AG10803 (cell line): ENCODE data around the gene RSAD2.

ENCODE experiments used
- DNase-seq: peaks from one replicate; pipeline ENCODE4 v3.0.0; 2010; ENCODE audit warnings: low read depth
- H3K4me3 ChIP-seq: 2 replicates; pipeline ENCODE4 v1.5.1; 2011; ENCODE audit warnings: mild to moderate bottlenecking, low read length, control low read depth
- TF ChIP-seq, protein P1 (sequence below): conservative IDR thresholded peaks from 2 replicates; pipeline ENCODE4 v1.5.1; 2011; ENCODE audit warnings: mild to moderate bottlenecking, low read length, control low read depth, inconsistent platforms

The RSAD2 gene

GRCh38 chr2:6838673-6839319, 38.8 kb upstream of the RSAD2 start:
- TF ChIP-seq, protein P1, sequence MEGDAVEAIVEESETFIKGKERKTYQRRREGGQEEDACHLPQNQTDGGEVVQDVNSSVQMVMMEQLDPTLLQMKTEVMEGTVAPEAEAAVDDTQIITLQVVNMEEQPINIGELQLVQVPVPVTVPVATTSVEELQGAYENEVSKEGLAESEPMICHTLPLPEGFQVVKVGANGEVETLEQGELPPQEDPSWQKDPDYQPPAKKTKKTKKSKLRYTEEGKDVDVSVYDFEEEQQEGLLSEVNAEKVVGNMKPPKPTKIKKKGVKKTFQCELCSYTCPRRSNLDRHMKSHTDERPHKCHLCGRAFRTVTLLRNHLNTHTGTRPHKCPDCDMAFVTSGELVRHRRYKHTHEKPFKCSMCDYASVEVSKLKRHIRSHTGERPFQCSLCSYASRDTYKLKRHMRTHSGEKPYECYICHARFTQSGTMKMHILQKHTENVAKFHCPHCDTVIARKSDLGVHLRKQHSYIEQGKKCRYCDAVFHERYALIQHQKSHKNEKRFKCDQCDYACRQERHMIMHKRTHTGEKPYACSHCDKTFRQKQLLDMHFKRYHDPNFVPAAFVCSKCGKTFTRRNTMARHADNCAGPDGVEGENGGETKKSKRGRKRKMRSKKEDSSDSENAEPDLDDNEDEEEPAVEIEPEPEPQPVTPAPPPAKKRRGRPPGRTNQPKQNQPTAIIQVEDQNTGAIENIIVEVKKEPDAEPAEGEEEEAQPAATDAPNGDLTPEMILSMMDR = no peak
- DNase-seq = no peak
- H3K4me3 ChIP-seq = no peak overlapping the region

GRCh38 chr2:6841537-6842287, 35.9 kb upstream of the RSAD2 start:
- DNase-seq = no peak
- TF ChIP-seq, protein P1 = no peak
- H3K4me3 ChIP-seq = no peak overlapping the region

- TF ChIP-seq, protein P1 = no peak
- H3K4me3 ChIP-seq = no peak overlapping the region
- no peak for DNase-seq
Observed at GRCh38 chr2:6845312-6845711, 32.3 kb upstream of the RSAD2 start.

DNA sequence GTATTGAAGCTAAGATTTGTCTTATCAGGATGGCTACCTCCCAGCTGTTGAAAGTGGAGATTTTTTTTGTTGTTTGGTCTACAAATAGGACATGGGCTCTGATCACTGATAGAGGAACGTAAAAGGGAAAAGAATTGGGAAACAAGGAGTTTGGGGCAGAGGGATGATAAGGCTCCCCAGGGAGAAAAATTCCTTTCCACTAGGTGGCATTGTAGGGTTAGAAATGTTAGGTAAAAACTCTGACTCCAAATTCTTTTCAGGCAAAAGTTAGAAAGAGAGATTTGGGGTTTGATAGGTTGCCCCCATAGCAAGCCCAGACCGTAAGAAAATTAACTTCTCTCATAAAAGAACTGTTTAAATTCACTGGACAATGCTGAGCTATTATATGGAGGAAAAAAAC, 31.7 kb upstream of the RSAD2 start:
- TF ChIP-seq, protein P1 = no peak
- no peak for DNase-seq
- no peak overlapping the region for H3K4me3 ChIP-seq

GRCh38 chr2:6846540-6846939, 31.0 kb upstream of the RSAD2 start:
- DNase-seq = no peak
- TF ChIP-seq, protein P1 = no peak
- no peak overlapping the region for H3K4me3 ChIP-seq

GRCh38 chr2:6846967-6847681, 30.5 kb upstream of the RSAD2 start:
- TF ChIP-seq, protein P1 = no peak
- DNase-seq = no peak
- no peak overlapping the region for H3K4me3 ChIP-seq
